Fibroblast of the aortic adventitia (primary cell): ENCODE results near the gene LBR. TPM values are rescaled to one million over a fixed set of nuclear protein-coding genes. Genes with fewer than 3 reads are reported as not detected.

Experiments used
- DNase-seq: peaks from one replicate; pipeline ENCODE4 v3.0.0-alpha.2; 2010; ENCODE audit warnings: low read depth
- H3K4me3 ChIP-seq: 2 replicates; pipeline ENCODE4 v1.5.1; 2011; ENCODE audit warnings: low read depth, mild to moderate bottlenecking, control low read depth, low read length, moderate library complexity
- total RNA-seq: library from RNA; depleted of rRNA; stranded (reverse); fragments of >200 nt; gene quantifications from 2 replicates; pipeline ENCODE4 v1.2.3, GENCODE V29; 2012; ENCODE audit warnings: low replicate concordance
- TF ChIP-seq, protein P1 (sequence below): IDR thresholded peaks from 2 replicates; pipeline ENCODE4 v1.5.1; 2011; ENCODE audit warnings: mild to moderate bottlenecking, low read length, control low read depth, inconsistent platforms; ENCODE audit not compliant: insufficient read depth

The LBR gene
- total RNA-seq, 1 donor = 32.1 TPM

DNA sequence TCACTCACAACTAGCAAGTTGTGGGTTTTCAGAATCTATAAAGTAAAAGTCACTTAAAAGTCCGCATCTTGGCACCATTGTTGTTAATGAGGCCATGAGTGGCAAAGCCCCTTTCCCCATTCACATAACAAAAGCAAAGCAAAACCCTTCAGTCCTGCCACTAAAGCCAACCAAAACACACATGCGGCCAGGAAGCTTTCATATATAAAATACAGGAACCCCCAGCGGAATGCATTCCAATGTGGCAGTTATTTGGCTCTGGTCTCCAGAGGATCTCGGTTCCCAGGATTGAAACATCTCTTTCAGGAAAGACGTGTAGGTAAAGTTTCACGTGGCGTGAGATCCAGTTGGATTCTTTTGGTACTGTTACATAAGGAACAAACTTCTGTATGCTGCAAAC, 2.5 kb upstream of the LBR start:
- peak; percentile 32 for DNase-seq
- H3K4me3 ChIP-seq = no peak overlapping the region
- TF ChIP-seq, protein P1, sequence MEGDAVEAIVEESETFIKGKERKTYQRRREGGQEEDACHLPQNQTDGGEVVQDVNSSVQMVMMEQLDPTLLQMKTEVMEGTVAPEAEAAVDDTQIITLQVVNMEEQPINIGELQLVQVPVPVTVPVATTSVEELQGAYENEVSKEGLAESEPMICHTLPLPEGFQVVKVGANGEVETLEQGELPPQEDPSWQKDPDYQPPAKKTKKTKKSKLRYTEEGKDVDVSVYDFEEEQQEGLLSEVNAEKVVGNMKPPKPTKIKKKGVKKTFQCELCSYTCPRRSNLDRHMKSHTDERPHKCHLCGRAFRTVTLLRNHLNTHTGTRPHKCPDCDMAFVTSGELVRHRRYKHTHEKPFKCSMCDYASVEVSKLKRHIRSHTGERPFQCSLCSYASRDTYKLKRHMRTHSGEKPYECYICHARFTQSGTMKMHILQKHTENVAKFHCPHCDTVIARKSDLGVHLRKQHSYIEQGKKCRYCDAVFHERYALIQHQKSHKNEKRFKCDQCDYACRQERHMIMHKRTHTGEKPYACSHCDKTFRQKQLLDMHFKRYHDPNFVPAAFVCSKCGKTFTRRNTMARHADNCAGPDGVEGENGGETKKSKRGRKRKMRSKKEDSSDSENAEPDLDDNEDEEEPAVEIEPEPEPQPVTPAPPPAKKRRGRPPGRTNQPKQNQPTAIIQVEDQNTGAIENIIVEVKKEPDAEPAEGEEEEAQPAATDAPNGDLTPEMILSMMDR = no peak

DNA sequence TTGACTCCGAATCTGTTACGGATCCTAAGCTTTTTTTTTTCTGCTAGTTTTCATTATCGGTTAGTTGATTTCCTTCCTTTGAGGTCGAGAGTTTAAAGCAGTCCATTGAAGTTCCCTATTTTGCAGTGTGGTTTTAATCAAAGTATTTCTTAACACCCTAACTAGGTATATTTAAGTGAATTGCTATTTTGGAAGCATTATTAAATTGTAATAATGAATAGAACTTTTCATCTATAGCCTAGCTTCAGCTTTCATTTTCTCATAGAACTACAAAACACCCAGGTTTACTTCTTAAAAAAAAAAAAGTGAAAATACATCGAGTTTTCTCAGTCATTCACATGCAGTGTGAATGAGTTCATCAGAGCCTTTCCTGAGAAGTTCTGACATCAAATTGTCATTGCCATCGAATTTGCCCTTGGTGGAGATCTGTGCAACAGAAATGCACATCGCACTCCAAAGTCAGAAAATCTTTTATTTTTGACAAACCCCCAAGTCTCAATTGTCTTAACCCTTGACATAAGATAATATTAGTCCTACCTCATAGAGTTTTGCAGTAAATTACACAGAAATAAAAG, 1.1 kb upstream of the LBR start:
- no peak for DNase-seq
- TF ChIP-seq, protein P1 = no peak
- peak overlapping the region; percentile 89 for H3K4me3 ChIP-seq

DNA sequence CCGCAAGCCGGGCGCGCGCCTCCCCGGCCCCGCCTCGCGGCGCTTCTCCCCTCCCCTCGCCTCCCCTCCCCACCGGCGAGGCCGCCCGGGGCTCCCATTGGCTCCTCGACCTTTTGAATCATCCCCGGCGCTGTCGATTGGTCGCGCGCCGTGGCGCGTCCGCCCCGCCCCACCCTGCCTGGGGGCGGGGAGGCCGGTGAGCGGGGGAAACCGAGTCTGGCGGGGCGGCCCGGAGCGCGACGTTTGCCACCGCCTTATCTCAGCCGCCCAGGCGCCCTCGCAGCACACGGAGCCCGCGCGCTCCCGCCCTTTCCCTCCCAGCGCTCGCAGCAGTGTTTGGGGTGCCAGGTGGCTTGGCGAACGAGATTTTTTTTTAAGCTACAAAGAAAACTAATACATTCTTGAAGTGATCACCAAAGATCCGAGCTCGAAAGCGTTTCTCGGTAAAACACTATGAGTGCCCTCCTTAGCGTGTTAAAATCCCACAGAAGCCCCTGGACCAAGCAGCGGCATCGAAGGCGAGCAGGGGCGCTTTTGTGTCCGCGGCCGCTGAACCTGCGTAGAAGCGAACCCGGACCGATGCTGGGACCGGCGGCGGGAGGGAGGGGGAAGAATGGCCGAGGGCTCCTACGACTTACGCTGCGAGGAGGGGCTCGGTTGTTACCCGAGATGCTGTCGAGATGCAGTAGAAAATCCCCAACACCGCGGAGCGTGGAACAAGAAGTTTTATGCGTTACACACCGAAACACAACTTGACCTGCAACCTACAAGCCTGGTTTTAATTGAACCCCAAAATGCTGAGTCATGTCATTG, 436 bp upstream of the LBR start:
- H3K4me3 ChIP-seq = peak overlapping the region; percentile 89
- TF ChIP-seq, protein P1 = no peak
- DNase-seq = peak; percentile 77

DNA sequence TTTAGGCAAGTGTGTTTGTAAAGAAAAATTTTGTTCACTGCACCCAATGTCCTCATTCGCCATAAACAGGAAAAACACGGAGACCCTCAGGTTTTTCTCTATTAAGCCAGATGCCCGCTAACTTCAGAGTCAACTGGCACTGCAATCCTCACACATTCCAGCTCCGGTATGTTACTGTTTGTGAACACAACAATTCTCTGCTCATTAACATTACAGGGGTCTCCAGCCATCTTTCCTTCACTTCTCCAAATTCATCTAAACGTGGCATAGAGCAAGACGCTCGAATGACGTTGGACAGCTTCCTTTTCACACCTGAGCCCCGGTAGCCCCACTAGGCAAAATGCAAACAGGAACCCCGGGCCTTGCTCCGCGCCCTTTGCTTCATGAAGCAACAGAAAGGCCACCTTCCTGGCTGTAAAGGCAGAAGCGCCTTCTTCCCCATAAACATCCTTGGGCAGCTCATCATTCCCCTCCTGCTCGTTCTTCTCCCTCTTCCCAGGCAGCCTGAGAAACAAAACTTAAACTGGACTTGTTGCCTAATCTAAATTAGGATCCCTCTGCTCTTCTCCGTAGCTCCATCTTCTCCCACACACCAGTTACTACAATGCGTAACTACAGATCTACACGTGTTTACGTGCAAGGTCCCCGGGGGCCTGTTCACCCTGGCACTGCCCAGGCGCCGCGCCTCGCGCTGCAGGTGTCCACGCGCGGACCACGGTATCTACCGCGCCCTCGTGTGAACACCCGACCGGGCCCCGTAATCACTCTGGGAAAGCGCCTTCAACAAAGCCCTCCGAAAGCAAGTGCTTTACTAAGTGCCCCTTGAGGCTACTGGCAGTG, 1.2 kb downstream of the LBR start:
- peak overlapping the region; percentile 89 for H3K4me3 ChIP-seq
- TF ChIP-seq, protein P1 = no peak
- peak; percentile 25 for DNase-seq

DNA sequence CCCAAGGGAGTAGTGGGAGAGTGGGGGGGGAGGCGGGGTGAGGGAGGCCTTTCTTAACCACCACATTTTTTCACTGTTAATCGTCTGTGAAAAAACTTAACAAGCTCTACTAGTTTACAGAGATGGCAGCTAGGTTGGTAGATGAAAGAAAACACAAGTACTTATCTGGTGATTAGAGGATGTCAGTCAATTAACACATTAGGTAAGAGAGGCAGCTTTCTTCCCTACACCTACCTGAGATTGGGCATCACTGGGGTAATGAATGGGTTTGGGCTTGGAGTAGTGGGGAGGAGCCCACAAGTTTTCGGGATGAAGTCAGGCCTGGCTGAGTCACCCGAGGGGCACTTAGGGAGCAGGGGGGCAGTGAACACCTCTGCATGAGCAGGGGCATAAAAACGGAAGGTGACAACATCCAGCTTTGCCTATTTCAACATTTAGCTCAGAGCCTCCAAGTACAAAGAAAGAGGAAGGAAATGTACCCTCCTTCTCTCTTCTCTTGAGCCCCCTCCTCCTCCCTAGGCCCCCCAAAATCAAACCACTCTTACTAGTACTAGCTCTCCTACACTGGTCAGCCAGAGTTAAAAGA, 2.5 kb downstream of the LBR start:
- peak overlapping the region; percentile 29 for H3K4me3 ChIP-seq
- DNase-seq = peak; percentile 20

More for the DNA sequence above, 2.5 kb downstream of the LBR start:
- TF ChIP-seq, protein P1 = no peak
